IPS-NIHi11 (cell line): ENCODE measurements around the gene OSBPL2.

Source experiments
- DNase-seq: peaks from one replicate; pipeline ENCODE4 v3.0.0; 2012; ENCODE audit warnings: mixed read lengths, low spot score

OSBPL2 gene

GRCh38 chr20:62313460-62314338 is 75.4 kb downstream of the OSBPL2 start:
- no peak for DNase-seq

- DNase-seq: no peak
Observed at GRCh38 chr20:62314339-62314638, 76.0 kb downstream of the OSBPL2 start.

GRCh38 chr20:62314711-62315302 is 76.5 kb downstream of the OSBPL2 start:
- DNase-seq: no peak

DNA sequence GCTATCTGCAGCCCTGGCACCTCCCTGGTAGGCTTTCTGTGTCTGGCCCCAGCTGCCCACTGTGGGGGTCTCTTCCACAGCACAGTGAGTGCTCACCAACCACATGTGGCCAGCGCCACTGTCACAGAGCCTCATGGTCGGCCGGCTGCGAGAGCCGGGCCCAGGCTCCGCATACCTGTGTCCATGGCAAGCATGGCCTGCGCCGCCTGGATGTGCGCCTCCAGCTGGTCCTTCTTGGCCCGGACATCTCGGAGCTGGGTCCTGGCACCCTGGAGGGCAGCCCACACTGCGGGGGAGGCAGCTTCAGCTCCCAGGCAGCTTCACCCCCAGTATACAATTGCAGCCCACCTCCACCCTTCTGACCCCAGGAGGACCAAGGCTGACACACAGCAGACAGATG is 77.5 kb downstream of the OSBPL2 start:
- no peak for DNase-seq

DNA sequence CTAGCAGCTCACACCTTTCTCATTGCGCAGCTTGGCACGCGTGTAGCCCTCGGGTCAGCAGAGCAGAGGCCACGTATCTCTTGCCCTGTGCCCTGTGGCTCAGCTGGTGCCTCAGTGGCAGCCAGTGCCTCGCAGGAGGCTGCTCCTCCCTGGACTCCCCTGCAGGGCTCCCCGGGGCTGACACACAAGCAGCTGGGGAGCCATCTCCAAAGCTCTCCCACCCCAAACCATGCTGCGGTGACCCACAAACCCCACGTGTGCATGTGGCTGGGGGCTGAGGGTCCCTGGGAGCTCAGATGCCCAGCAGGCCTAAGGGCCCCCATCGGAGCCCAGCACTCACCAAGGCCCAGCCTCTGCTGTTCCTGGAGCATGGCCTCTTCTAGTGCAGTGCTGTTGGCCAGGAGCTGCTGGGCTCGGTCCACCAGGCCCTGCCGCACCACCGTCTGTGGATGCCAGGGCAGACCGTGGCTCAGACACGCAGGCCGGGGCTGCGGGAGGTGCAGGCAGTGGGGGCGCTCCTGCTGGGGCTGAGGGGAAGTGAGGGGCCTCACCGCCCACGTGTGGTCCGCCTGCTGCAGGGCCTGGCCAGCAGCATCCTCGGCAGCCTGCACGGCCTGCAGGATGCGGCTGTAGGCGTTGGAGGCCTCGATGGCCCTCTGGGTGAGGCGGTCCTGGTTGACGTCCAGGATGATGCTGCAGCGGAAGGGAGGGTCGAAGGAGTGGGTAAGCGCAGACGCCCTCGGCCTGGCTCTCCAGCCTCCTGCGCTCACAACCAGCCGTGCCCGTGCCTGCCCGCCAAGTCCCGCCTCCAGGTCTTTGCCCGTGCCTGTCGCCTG is 78.2 kb downstream of the OSBPL2 start:
- DNase-seq: no peak

DNA sequence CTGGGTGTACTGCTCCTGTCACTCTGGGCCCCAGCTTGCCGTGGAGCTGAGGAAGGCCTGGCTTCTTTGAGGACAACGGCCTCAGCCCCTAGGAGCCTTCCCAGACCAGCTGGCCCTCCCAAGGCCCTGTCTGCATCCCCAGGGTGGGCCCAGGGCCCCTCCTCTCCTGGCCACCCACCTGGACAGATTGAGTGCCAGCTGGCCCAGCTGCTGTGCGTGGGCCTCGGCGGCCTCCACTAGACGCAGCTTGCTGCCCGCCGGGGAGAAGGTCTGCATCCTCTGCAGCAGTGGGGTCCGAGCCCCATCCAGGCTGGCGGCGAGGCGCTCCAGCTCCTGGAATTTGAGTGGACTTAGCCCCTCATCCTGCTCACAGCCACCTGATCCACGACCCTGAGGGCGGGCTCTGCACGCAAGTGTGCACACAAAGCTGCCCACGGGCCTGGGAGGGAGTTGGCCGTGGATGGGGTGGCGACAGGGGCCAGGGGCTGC is 78.9 kb downstream of the OSBPL2 start:
- DNase-seq: no peak

- no peak for DNase-seq
Observed at GRCh38 chr20:62318400-62319345, 80.4 kb downstream of the OSBPL2 start.

- DNase-seq: no peak
Observed at GRCh38 chr20:62319346-62319909, 81.1 kb downstream of the OSBPL2 start.

DNA sequence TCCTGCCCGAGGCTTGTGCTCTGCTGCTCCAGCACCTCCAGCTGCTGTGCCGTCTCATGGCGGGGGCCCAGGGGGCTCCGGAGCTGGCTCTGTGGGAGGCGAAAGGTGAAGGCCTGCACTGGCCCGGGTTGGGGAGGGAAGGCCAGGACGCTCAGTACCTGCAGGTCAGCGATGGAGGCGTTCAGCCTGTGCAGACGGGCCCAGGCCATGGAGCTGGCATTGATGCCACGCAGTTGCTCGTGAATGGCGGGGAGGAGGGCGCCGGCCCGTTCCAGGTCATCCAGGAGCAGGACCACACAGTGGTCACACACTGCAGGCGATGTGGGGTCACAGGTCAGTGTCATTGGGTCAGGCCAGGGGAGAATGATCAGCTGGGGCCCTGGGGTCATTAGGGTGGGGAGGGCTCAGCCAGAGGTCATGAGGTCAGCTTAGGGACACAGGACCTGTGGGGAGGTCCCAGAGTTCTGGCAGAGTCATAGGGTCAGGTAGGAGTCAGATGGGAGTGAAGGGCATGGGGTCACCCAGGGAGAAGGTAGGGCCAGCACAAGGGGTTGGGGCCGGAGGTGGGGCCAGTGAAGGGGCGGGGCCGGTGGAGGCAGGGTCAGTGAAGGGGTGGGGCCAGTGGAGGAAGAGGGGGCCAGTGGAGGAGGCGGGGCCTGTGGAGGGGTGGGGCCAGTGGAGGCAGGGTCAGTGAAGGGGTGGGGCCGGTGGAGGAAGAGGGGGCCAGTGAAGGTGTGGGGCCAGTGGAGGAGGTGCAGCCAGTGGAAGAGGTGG is 82.4 kb downstream of the OSBPL2 start:
- DNase-seq: peak; percentile 80

DNA sequence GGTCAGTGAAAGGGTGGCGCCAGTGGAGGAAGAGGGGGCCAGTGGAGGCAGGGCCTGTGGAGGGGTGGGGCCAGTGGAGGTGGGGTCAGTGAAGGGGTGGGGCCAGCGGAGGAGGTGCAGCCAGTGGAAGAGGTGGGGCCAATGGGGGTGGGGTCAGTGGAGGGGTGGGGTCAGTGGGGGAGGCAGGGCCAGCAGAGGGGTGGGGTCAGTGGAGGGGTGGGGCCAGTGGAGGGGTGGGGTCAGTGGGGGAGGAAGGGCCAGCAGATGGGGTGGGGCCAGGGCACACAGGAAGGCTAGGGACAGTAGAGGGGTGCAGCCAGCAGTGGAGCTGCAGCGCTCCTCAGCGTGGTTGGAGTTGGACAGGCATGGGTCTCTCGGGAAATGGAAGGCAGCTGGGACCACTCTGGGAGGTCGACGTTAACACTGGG is 83.2 kb downstream of the OSBPL2 start:
- DNase-seq: peak; percentile 88

DNA sequence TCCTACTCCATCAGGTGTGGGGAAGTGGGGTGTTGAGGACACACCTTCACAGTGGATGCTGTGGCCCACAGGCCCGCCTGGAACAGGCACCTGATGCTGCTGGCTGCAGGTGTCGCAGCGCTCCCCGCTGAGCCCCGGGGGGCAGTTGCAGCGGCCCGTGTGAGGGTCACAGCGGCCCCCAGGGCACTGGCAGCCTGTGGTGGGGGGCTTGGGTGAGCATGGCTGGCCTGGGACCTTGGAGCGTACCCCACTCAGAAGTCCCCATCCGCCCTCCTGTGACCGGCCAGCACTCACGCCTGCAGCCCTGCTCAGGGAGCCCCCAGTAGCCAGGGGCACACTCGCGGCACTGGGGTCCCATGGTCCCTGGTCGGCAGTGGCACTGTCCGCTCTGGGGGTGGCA is 83.7 kb downstream of the OSBPL2 start:
- DNase-seq: no peak

DNA sequence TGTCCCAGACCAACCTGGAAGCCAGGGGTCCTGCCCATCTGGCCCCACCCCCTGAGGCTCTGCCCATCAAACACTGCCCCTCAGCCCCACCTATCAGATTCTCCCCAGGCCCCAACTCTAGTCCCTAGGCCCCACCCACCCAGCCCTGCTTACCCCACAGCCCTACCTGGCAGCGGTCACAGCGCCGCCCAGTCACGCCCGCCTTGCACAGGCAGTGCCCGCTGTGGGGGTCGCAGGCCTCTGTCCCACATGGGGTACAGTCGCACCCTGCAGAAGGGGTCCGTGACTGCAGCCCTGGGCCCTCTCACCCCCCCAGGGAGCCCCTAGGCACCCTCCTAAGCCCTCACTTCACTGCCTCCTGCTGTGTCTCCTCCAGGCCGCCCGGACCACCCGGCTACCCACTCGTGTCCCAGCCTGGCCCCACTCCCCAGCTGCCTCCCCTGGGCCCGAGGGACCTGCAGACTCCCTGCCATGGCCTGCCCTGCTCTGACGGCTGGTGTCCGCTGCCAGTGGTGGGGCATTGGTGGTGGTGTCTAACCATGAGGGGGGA is 84.2 kb downstream of the OSBPL2 start:
- DNase-seq: peak; percentile 45

DNA sequence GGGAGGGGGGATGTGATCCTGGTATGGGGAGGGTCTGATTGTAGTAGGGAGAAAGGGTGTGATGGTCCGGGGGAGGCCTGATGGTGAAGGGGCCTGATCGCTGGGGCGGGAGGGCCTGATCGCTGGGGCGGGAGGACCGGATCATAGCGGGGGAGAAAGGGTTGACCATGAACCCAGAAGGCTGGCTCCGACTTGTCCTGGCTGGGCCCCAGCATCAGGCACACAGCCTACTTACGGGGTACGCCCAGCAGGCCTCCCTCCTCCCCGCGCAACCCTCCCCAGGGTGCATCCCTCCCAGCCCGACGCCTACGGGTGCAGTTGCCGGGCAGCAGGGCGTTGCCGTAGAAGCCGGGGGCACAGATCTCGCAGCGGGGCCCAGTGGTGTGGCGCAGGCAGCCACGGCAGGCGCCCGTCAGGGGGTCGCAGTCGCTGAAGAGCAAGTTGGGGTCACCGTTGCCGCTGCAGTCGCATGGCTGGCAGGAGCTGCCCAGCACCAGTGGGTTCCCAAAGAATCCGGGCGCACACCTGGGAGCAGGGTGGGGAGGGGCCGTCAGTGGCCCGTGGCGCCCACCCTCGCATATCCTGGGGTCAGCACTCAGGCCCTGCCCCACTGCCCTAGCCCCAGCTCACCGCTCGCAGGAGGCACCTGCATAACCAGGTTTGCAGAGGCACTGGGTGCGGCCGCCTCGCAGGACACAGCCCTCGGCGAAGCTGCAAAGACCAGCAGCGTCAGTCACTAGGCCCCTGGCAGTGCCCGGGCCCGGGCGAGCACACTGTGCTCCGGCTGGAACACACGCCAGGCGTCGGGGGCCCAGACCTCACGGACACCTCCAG is 85.0 kb downstream of the OSBPL2 start:
- no peak for DNase-seq

GRCh38 chr20:62323980-62324906 is 85.9 kb downstream of the OSBPL2 start:
- no peak for DNase-seq

DNA sequence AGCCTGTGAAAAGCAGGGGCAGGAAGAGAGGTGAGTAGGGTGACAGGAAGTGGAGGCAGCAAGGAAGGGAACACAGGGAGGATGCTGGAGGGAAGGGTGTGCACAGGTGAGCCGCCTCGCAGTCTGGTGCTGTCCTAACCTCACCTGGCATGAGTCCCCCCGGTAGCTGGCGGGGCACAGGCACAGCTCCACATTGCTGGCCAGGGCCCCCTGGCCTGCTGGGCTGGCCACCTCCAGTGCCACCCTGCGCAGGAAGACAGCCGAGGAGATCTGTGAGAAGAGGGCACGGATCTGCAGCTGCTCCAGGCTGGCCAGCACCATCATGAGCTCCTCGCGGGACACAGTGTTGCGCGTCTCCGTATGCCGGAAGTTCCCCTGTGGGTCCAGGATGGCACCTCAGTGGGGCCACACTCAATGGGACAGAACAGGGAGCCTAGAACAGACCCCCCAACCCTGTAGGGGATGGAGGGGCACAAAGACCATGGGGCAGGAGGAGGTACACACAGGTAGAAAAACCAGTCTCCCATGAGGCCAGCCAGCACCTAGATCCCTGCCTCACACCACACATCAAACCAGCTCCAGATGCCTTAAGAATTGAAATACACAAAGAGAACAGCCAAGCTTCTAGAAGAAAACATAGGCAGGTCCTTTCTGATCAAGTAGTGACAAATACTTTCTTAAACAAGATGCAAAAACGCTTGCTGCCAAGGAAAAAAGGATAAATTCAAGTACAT is 87.0 kb downstream of the OSBPL2 start:
- no peak for DNase-seq

GRCh38 chr20:62326559-62326958 is 88.2 kb downstream of the OSBPL2 start:
- DNase-seq: no peak

DNA sequence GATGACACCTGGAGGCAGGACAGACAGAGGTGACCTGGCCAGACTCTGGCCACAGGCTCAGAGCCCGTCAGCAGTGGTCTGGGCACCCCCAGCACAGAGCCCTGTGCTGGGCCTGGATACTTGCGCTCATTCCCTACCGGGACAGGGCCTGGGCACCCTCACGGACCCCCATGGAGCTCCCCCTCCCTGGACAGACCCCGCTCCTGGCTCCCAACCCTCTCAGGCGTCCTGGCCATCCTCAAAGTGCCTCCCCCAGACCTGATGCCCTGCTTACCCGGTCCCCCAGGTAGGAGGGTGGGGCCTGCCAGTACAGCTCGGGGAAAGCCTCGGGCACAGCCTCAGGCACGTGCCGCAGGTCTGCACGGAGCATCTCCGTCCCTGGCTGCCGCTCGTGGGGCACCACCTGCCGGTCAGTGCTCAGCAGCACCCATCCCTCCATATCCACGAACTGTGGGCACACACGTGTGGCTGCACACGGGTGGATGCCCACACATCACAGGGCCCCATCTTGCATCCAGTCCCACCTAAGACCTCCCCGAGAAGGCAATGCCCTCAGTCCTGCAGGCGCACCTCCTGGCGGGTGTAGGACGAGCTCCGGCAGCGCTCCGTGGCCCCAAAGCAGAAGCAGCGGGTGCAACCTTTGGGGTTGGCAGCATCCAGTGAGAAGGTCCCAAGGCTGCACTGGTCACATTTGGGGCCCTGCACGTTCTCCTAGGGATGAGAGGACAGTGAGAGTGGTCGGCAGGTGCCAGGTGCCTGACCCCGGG is 88.8 kb downstream of the OSBPL2 start:
- DNase-seq: no peak
